CD4-positive, alpha-beta T cell treated with Interleukin-4 for 1 hour (primary cell): Measurements from ENCODE around the gene SHISA7.
A peak's percentile ranks its signal among the peaks of the same experiment; 100 is the strongest.
"Not testable (repeated sequence)": the region's sequence is repeated elsewhere in the genome, so short reads cannot be mapped to it uniquely, and the experiment has no call there.

Source experiments
- DNase-seq, 2 donors: peaks; one replicate each; pipeline ENCODE4 v3.0.0-alpha.2; 2020 to 2022

The SHISA7 gene

GRCh38 chr19:55462722-55463121 lies 19.6 kb upstream of the SHISA7 start:
- no peak for DNase-seq

- no peak for DNase-seq
Observed at GRCh38 chr19:55461974-55462626, 19.0 kb upstream of the SHISA7 start.

GRCh38 chr19:55461259-55461973 lies 18.3 kb upstream of the SHISA7 start, which contains the start of gene ISOC2:
Gene ISOC2 (minus strand): TSS chr19:55461642. CDS start chr19:55456486, 5,156 bp downstream.
- DNase-seq: peak; percentile 100

- DNase-seq: peak in 1 of 2 donors; percentile 40
Observed at GRCh38 chr19:55460670-55461258, 17.7 kb upstream of the SHISA7 start.

GRCh38 chr19:55459950-55460657 lies 17.0 kb upstream of the SHISA7 start:
- no peak for DNase-seq

GRCh38 chr19:55459551-55459949 lies 16.4 kb upstream of the SHISA7 start:
- DNase-seq: no peak

- no peak for DNase-seq
Observed at GRCh38 chr19:55457683-55458457, 14.8 kb upstream of the SHISA7 start.

- DNase-seq: no peak
Observed at GRCh38 chr19:55456347-55456746, 13.2 kb upstream of the SHISA7 start.

GRCh38 chr19:55455576-55456235 lies 12.6 kb upstream of the SHISA7 start:
- no peak for DNase-seq

GRCh38 chr19:55454787-55455243 lies 11.7 kb upstream of the SHISA7 start:
- peak; percentile 45 to 52 for DNase-seq

GRCh38 chr19:55453511-55454260 lies 10.6 kb upstream of the SHISA7 start:
- DNase-seq: no peak

- DNase-seq: peak; percentile 60 to 62
Observed at GRCh38 chr19:55452749-55453346, 9.7 kb upstream of the SHISA7 start.

- DNase-seq: peak; percentile 51 to 58
Observed at GRCh38 chr19:55451965-55452748, 9.1 kb upstream of the SHISA7 start.

GRCh38 chr19:55451163-55451964 lies 8.3 kb upstream of the SHISA7 start:
- peak; percentile 16 to 23 for DNase-seq

- no peak for DNase-seq
Observed at GRCh38 chr19:55449469-55449868, 6.4 kb upstream of the SHISA7 start.

GRCh38 chr19:55448175-55448490 lies 5.0 kb upstream of the SHISA7 start:
- not testable (repeated sequence) for DNase-seq

- DNase-seq: no peak
Observed at GRCh38 chr19:55447421-55448174, 4.5 kb upstream of the SHISA7 start.

- no peak for DNase-seq
Observed at GRCh38 chr19:55446060-55446459, 3.0 kb upstream of the SHISA7 start.
